Skin of body (tissue), 2 donors: ENCODE measurements around the gene CARNS1. TPM values are rescaled to one million over a fixed set of nuclear protein-coding genes. Genes with fewer than 3 reads are reported as not detected.

Experiments used
- DNase-seq: peaks from one replicate; lab custom pipeline; 2025; lab: John Stamatoyannopoulos, UW
- total RNA-seq: library from RNA; depleted of rRNA; stranded (reverse); fragments of >200 nt; gene quantifications from one replicate; pipeline ENCODE4 v1.2.3, GENCODE V29; 2014

Gene CARNS1
- total RNA-seq, 1 donor from 2014 or later = 3.8 TPM

GRCh38 chr11:67440229-67441097 is 25.0 kb downstream of the CARNS1 start:
- DNase-seq = no peak

DNA sequence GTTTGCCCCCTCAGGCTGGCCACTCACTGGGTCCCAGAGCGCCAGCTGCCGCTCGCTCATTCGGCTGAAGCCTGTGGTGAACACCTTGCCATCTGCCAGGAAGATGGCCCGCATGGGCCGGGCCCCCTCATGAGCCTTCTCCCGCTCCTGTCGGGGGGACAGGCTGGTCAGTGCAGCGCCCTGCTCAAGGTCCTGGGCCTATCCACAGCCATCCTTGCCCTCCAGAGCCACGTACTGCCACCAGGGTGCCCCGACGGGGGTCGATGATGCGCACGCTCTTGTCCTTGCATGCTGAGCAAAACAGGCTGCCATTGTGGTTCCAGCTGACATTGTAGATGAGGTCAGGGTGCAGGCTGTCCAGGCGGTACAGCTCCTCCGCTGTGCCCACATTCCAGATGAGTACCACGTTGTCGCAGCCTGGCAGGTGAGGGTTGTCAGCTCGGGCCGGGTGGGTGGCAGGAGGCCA is 25.7 kb downstream of the CARNS1 start:
- no peak for DNase-seq

GRCh38 chr11:67441731-67442351 is 26.4 kb downstream of the CARNS1 start:
- no peak for DNase-seq

DNA sequence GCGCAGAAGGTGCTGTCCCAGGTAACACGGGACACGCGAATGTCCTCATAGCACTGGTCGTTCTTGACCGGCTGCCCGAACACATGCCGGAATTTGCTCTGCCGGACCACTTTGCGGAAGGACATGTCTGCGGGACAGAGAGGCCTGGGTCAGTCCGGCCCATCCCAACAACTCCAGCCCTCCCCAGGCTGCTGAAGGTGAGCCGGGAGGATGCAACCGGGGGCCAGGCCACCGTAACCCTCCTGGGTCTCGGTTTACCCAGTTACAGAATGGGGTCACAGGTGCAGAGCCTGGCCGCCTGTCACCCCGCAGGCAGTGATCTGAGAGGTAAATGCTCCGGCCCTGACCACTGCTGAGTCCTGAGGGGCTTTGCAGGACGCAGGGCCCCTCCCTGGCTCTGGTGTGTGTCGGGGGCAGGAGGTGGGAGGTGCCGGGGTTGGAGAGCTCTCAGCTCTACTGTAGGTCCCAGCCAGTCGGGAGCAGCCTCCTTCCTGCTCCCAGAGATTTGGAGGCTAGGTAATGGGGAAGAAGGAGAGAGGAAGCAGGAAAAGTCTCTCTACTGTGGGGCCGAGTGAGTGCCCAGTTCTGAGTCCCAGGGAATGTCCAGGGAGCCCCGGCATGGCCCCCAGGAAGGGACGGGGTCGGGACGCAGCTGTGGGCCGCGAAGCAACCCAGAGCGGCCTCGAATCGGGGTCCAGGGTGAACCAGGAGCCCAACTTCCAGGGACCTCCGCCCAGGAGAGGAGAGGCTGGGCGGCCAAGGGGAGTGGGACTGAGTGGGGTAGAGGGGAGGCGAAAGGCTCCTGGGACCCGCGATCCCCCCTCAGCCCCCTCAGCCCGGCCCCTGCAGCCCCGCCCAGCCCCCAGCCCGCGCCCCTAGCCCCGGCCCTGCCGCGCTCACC is 27.3 kb downstream of the CARNS1 start:
- DNase-seq = no peak

DNA sequence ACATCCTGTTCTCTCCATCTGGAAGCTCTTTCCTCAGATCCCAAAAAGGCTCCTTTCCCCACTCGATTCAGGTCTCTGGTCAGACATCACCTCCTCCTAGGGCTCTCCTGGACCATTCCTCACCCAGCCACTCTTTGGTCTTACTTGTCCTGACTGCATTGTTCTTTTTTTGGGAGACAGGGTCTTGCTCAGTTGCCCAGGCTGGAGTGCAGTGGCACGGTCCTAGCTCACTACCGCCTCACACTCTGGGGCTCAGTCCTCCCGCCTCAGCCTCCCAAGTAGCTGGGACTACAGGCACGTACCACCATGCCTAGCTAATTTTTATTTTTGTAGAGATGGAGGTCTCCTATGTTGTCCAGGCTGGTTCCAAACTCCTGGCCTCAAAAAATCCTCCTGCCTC is 30.0 kb downstream of the CARNS1 start:
- DNase-seq = no peak

DNA sequence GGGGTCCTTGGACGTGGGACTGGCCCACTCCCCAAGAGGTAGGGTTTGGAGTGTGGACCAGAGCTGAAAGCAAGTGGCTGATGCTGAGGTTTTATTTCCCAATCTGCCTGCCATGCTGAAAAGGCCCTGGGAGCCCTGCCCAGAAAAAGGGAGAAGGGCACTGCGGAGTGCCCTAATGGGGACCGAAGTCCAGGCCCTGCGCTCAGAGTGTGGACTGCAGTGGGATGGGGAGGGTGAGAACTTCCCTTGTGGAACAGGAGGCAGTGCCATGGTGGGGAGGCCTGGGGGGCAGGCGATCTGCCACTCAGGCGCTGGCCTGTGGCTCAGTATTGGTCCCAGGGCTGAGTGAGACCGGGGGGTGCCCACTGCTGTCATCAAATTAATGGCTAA is 32.7 kb downstream of the CARNS1 start:
- no peak for DNase-seq

- DNase-seq = no peak
Measured at GRCh38 chr11:67449116-67449844, 33.8 kb downstream of the CARNS1 start.

DNA sequence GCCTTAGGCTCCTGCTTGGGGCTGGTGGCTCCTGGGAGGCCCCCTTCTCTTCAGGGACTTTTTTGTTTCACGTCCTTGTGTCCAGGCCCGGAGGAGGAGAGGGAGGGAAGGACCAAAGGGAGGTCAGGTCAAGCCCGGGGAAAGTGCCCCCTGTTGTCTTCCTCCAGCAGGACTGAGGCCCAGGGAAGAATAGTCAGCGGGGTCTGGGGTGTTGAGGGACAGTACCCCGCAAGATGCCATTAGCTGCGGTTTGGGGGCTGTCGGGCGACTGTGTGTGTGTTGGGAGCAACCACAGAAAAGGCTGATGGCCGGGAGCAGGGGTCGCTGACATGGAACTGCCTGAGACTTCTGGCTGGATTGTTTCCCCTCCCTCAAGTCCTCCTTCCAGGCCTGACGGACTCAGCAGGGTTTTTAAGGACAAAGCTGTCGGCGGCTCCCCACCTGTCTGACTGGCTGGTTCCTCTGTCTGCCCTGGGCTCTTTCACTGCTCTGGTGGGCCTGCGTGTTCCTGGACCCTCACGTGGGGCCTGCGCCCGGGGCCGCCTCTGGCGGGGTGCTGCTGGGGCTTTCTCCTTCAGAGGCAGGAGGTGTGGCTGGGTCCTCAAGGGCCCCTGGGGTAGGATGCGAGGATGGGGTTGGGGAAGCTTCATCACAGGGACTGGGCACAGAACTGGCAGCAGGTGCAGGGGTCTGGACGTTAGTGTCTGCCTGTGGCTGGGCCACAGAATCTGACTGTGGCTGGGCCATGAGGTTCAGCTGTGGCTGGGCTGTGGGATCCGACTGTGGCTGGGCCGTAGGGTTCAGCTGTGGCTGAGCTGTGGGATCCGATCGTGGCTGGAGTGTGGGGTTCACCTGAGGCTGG is 35.5 kb downstream of the CARNS1 start:
- no peak for DNase-seq

DNA sequence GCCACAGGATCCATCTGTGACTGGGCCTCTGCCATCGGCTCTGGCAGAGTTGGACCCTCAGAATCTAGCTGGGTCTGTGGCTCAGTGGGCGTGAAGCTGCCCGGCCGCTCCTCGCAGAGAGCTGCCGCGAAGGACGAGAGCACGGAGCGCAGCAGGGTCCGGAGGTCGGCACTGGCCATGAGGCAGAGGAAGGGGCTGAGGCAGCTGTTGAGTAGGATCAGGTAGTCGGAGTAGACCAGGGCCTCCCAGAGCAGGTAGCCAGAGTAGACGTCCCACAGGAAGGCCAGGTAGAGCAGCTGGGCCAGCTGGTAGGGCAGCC is 36.1 kb downstream of the CARNS1 start:
- DNase-seq = no peak

GRCh38 chr11:67452141-67452952 is 36.9 kb downstream of the CARNS1 start, which contains the start of gene GPR152:
TSS of gene GPR152 (minus strand) at chr11:67452729. CDS start at chr11:67452724, 5 bp downstream.
- DNase-seq = no peak

DNA sequence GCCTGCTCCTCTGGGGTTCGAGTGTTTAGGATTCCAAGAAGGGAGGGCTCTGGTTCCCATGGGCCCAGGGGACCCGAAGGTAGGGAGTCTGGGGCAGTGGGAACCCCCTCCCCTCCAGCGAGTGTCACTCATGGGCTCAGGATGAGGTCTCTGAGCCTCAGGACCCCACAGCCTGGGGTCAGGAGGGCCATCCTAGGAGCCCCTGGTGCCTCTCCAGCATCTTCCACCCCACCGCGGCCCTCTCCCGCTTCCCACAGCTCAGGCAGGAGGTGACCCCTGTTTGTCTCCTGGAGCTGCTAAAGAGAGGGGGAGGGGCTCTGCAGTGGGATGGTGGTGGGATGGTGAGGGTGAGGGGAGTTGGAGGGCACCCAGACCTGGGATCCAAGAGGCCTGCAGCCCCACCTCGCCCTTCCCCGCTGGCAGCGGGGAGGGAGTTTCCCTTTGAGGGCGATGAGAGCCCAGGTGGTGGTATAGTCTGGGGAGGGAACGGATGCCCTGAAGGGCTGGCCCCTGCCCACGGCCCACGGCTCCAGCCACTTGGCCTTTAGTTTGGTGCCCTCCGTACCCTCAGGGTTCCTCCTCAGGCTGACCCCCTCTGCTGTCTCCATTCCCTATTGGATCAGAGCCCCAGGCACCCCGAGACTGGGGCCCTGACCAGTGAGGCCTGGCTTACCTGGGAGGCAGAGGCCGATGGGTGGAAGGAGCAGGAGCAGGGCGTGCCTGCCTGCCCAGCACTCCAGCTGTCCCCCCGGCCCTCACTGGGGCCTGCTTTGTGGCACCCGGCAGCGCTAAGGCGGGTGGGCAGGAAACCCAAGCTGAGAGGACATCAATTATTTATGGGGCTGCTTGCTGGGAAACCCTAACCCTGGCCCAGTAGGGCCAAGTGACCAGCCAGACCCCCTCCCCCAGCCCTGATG is 38.6 kb downstream of the CARNS1 start:
- no peak for DNase-seq

GRCh38 chr11:67455054-67455453 is 39.6 kb downstream of the CARNS1 start, which contains the start of gene CABP4:
TSS of gene CABP4 (plus strand) at chr11:67455354. CDS start at chr11:67455424, 70 bp downstream.
- no peak for DNase-seq

- no peak for DNase-seq
Measured at GRCh38 chr11:67456068-67456705, 40.7 kb downstream of the CARNS1 start.

- DNase-seq = no peak
Measured at GRCh38 chr11:67457453-67457852, 42.0 kb downstream of the CARNS1 start.

GRCh38 chr11:67458266-67458665 is 42.8 kb downstream of the CARNS1 start:
- no peak for DNase-seq

- no peak for DNase-seq
Measured at GRCh38 chr11:67463186-67463585, 47.7 kb downstream of the CARNS1 start.

GRCh38 chr11:67463680-67464410 is 48.4 kb downstream of the CARNS1 start:
- no peak for DNase-seq
